NCI-H1105 treated with DMSO at 0.1 percent for 48 hours (cell line): ENCODE results near the gene HIVEP3.

Source experiments
- DNase-seq: peaks from one replicate; lab custom pipeline; 2025; lab: John Stamatoyannopoulos, UW

HIVEP3 gene

DNA sequence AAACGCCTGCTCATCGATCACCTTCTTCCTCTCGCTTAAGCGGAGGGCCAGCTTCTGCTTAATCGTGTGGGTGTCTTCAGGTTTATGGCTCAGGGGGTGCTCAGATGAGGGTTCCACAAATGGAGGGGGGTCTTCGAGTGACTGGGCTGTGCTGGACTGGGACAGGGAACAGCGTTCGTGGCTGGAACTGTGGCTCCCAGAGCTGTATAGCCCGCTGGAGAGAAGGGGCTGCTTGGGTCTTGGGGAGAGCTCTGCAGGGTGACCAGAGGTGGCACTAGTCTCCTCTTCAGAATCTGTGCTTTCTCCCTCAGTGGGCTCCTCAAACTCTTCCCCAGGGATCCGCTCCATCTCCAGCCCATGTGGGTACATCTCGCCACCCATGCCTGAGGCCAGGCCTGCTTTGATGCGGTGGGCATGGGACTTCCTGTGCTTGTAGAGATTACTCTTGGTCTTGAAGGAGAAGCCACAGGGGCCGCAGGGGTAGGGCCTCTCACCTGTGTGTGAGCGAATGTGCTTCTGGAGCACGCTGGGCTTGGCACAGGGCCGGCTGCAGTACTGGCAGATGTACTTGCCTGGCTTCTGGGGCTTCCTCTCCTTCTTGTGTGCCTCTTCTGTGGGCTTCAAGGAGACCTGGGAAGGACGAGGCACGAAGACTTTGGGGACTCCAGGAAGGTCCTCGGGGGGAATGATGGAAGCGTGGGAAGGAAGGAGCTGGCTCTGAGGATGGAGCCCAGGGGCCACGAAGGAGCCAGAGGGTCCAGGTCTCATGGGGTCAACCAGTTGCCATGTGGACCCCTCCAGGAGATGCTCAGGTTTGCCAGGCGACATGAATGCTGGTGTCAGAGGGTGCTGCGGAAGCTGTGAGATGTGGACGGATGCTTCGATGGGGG, 334.8 kb downstream of the HIVEP3 start:
- no peak for DNase-seq

DNA sequence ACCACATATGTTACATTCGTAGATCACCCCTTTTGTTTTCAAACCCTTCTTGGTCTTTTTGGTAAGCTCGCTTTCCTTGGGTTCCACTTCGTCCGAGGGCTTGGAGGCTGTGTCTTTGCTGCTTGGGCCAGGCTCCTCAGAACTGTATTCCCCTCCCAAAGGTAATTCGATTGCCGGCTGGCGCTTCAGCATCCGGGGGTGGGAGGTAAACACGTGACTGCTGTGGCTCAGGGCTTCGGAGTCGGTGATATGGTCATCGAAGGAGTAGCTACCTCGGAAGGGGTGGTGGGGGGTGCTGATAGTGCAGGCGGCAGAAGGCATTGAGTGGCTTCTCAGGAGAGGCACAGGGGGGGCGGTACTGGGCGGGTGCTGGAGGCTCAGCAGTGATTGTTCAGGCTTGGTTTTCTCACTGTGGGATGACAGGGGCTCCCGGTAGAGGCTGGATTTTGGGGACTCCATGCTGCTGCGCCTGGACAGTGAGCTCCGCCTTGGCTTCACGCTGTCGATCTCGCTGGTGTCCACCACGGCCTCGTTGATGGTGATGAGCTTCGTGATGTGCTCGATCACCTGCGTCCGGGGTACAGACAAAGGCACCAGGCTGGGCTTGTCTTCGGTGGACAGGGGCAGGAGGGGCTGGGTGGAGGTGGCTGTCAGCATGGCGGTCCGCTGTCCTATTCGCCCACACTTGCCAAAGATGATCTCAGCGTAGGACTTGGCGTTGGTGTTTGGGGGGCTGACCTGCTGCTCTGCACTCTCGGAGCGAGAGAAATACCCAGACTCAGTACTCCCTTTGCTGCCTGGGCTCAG, 335.7 kb downstream of the HIVEP3 start:
- DNase-seq = no peak

DNA sequence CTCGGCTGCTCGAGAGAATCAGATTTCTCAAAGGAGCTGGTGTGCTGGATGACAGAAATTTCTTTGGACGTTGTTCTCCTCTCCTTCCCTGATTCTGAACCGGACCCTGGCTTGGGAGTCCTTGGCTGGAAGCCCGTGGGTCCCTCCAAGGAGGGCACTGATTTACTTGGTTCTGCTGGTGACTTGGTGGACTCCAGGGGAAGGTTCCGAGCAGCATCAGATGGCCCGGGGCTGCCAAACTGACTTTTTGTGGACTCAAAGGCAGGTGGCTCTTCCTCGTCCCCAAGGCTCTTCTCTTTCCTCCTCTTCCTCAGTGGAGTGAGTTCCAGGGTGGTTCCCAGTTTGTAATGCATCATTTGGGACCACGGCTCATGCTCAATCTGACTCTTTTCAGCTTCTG, 336.4 kb downstream of the HIVEP3 start:
- DNase-seq = no peak

DNA sequence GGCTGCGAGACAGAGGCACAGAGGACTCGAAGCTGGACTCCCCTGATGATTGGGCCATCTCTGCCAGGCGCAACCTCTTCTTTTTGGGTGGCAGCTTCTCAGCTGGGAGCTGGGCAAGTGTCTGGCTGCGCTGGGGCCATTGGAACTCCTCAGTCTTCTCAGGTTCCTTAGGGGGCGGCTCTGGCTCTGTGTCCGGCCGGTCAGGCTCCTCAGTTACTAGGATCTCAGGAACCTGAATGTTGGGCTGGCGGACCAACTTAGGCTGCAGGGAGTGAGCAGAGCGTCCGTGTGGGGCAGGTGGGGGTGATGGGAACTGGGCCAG, 336.8 kb downstream of the HIVEP3 start:
- DNase-seq = no peak

DNA sequence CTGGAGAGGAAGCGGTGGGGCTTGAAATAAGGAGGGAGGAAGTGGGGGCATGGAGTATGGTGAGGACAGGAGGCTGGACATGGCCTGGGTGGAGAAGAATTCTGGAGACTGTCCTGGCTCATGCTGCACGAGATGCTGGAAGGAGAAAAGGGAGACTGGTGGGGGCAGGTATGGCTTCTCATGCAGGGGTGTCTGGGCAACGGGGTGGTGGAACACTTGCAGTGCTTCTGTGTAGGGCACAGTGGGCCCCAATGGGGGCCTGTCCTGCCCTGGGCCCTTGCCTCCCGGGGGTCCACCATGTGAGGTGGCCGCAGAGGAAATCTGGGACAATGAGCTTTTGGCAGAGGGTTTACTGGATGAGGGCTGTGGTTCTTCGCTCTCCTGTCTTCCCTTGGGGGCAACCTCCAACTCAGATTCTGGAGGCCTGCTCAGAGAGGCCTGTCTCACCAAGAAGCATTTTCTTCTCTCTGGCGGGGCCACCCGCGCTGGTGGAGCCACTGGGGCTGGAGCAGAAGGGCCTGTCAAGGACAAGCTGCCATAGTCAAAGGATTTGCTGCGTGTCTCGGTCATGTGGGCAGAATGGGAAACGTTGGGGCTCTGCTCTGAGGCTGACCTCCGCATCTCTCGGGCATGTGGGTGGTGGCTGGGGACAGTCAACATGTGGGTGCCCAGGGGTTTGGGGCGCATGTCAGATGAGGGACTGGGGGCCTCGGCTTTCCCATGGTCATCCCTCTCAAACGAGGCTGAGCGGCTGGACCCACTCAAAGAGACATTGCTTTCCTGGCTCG, 337.3 kb downstream of the HIVEP3 start:
- DNase-seq = no peak

DNA sequence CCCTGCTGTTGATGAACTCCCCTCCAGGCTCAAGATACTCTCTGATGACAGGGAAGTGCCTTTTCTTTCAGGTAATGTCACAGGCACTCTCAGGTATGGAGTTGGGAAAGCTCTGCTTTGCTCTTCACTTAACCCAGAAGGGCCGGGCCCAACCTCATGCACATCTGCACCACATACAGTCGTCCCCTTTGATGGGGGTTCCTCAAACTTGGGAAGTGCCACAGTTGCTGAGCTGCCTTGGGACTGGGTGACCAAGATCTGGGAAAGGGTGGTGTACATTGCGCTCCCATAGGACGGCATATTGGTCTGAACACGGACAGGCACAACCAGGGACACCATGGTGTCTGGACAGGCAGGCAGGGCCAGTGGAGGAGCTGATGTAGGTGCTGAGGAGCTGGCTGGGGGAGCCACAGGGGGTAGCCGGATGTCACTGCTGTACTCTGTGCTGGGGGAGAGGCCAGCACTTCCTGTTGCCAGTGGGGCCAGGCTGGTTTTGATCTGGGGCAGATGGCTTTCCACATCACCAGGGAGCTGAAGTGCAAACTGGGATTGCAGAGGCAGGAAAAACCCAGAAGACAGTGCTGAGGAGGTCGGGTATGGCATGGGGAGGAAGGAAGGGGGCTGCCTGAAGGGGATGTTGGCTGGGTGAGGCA, 338.1 kb downstream of the HIVEP3 start:
- no peak for DNase-seq

DNA sequence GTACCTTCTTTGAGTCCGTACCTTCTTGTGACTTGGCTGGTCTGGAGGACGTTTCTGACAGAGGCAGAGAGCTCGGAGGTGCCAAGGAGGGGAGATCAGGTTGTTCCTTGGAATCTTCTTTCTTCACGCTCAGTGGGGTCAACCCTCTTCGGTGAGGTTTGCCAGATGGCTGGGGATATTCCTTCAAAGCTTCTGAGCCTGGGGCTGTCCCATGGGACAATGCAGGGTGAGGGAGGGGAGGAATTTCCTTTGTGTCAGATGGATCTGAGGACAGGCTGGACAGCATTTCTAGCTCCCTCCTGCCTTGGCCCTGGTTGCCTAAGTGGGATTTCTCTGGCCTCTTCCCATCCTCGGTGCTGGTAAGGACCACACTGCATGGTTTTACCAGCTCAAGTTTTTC, 338.7 kb downstream of the HIVEP3 start:
- no peak for DNase-seq

DNA sequence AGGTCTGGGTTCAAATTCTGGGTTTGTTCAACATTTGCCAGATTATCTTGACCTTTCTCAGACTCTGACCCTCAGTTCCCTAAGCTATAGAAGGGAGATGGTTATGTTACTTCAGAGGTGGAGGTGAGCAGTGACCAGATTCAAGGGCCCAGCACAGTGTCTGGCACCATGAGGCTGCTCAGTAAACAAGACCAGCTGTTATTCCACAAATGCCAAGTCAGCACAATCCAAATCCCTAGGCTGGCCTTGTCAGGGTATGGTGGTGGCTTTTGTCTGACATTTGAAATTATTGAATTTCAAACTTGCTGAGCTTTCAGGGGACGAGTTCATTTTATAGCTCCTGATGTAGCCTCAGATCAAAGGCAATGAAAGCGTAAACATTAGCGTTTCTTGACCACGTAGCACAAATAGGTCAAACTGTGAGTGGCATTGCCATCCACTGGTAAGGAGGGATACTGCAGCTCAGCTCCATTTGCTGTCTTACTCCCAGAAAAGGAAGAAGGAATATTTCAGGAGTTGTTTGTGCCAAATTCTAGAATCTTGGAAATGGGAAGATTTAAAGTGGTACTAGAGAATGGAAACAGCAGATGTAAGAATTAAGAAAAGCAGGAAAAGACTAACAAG, 339.9 kb downstream of the HIVEP3 start:
- DNase-seq = no peak

DNA sequence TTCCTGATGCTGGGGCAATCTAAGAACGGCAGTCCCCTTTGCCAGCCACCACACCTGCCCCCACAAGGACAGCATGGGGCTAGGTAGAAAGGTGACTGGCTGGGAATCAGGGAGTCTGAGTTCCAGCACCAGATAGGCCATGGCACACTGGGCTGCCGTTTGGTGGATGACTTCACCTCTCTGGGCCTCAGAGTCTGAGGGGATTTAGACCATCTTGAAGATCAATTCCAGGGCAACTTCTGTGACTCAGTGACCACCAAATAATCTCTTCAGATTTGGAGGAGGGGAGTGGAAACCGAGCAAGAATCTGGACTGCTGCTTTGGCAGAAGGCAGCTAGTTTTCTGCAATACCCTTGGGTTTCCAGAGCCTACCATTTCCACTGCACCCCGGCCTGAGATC, 342.1 kb downstream of the HIVEP3 start:
- DNase-seq = no peak

DNA sequence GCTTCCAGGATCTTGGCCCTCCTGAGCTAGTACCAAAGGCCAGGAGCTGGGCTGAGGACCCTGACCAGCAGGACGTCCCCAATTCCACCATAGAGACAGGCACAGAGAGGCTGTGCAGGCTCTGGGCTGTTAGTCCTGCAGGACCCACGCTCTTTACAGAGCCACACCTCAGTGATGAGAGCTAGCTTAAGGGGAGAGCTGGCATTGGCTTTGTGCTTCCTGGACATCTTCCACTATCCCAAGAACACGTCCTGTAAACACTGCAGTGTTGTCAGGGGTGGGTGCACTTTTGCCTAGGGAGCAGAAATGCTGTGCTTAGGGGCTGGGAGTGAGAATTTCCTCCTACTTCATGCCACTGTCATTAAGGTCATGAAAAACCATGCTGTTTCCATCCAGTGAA, 342.5 kb downstream of the HIVEP3 start:
- no peak for DNase-seq

DNA sequence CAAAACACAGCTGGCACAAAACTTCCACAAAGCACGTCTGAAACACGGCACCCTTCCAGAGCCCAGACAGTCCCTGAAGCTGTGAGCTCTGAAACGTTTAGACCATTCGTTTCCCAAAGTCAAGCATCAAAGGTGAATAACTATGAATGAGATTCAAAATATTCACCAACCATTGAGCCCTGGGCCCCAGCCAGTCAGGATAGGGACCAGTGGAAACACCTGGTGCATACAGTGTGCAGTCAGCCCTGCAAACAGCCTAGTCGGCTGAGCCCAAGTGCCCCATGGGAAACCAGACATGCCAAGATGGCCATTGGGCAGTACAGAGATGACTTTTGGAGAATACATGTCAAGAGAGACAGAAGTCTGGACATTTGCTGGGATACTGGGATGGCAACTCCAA, 343.9 kb downstream of the HIVEP3 start:
- DNase-seq = no peak

DNA sequence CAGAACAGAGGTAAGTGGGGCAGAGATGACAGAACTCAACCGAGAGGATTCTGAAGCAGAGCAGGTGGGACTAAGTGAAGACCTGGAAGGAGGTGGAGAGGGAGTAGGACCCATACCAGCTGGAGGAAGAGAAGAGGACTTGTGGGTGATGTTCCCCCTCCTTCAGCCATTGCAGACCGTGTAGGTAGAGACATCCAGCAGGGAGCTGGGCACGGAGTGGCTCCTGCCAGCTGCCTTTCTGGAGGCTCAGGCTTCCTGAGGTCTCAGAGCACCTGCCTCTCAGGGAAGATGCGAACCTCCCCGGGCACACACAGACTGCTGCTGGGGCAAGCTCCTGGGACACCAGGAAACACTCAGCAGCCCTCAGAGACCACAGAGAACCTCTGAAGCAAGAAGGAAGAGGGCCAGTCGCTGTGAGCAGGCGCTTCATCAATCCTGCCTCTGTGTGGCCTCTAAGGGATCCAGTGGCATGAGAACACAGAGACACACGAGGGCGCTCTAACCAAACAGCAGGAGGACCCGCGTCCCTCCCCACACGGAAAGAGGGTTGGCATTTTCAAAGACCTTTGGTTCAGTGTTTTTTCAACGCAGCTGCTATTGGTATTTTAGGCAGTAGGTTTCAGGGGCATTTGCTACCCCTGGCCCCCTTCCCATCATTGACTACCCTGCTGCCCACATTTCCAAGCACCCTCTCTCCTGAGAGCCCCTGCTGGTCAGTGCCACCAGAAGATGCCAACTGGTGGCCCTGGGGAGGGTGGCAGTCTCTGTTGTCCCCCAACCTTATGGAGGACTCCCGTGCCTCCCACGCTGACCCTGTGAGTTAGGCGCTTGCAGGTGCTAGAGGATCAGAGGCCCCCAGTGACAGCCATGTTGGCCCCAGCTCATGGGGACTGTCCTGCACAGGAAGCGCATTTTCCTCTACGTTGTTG, 344.7 kb downstream of the HIVEP3 start:
- peak; percentile 78 for DNase-seq

DNA sequence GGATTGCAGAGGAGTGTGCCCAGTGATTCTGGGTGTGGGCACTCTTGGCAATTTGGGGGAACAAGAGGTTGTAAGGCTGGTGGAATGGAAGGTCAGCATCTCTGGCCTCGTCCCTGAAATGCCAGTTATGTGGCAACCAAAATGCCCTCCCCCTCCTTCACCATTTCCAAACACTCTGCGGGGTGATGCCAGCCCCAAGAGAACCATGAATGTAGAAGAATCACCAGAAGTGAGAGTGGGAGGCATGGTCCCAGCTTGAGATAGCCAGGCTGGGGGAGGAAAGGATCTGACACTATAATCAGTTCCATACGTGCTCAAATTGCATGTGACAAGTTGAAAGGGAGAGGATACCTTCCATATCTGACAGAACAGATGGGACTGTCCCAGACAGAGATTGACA, 345.5 kb downstream of the HIVEP3 start:
- DNase-seq = no peak

DNA sequence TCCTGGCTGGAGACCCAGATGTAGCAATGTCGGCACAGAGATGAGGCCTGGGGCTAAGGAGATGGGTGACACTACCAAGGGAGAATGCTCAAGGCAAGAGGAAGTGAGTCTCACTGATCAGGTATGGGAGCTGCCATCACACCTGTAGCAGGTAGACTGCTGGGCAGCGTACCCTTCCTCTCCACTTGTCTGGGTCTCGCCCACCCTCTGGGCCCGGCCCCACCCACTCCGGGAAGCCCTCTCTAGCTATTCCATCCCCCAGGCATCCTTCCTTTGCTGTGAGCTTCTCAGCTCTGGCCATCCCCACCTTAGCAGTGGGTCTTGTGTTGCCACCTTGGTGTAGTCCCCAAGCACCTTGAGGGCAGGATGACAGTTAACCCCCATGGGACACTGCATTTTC, 346.5 kb downstream of the HIVEP3 start:
- DNase-seq = no peak

DNA sequence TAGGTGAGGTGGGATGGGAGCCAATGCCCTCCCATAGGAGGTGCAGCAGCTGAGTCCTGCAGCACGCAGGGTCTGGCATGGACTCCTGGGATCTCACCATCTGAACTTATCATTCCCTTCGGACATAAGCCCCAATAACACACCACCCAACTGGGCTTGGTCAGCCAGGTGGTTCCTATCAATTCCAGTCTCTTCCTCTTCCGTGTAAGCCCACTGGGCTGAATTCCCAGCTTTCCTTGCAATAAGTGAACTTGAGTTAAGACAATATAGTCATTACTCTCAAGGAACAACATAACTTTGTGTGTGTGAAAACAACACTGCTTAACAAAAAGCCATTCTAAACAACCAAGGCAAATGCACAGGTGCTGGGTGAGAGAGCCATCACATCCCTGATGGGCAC, 347.7 kb downstream of the HIVEP3 start:
- DNase-seq = no peak

DNA sequence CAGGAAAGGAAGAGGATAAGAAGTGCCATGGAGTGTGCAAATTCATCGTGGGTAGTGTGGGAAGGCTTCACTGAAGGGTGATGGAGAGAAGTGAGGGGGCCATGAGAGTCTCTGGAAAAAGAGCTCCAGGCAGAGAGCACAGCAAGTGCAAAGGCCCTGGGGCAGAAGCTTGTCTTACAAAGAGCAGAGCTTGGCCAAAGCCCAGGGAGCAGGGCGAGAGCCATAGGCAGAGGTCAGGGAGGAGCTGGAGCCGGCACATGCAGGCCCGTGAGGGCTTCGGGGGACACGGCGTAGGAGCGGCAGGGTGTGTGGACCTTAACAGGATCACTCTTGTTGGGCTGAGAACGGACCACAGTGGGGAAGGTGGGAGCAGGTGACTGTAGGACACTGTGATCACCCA, 350.5 kb downstream of the HIVEP3 start:
- no peak for DNase-seq

DNA sequence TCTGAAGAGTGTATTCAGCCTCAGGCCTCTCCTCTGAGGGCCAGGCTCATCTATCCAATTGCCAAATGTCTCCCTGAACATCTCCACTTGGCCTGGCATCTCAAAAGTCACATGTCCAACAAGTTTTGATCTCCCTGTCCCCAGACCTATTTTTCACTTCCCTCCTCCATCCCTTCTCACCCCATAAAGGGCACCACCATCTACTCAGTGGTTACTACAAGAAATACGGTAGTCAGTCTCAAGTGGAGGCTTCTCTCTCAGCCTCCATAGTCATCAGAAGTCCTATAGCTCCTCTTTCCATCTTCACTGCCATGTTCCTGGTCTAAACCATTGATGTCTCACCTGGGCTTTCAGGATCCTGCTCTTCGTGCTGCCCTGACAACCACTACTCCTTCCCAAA, 351.8 kb downstream of the HIVEP3 start:
- no peak for DNase-seq

DNA sequence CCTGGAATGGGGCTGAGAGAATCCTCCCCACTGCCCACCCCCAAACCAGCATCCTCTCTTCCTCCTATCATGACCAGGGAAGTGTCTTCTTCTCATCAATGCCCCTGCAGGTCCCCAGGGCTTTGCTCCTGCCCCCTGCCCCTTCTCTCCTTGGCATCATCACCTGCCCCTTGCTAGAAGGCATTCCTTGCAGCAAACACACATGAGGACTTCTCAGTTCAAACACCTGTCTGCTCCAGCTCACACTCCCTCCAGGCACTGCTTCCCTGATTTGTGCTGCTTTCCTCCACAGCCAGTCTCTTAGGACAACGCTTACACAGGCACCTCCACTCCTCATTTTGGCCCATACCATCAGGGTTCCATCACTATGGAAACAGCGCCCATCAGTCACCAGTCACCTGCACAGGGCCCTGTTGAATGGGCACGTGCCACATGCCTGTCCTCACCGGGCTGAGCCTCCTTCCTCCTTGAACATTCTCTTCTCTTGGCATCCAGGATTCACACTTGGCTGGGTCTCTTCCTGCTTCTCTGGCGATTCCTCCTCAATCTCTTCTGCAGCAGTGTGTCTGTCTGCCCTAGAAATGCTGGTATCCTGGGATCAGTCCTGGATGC, 352.3 kb downstream of the HIVEP3 start:
- DNase-seq = no peak

DNA sequence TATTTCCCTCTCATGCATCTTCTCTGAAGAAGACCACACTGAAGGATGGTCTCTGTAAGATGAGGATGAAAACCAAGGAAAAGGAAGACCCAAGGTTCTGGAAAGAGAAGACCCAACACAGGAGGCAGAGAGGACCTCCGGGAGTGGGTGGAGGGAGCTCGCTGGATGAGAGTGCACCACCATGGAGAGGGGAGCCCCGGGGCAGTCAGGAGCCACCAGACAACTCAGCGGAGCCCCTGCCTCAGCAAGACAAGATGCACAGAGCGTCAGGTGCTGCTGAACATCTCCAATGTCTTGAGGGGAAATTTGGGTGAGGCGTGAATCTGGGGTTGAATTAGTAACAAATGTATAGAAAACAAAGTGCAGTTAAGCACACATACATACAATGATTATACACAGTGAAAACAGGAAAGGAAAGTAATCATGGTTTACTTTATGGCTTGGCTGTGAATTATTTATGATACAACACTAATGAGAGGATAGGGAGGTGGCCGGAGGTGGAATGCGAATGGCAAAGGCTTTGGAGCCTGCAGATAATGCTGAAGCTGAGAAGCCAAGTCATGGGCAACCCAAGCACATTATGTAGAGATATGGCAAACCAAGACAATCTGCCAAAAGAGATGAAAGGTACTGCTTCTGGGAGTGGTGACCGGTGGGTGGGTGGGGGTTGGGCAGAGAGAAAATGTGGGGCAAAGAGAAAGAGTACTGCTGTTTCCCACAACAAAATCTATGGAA, 353.8 kb downstream of the HIVEP3 start:
- DNase-seq = no peak
